Left hindlimb (tissue), 1 donor: Measurements from ENCODE around the gene LRGUK.

ENCODE experiments used
- DNase-seq: peaks from one replicate; pipeline ENCODE4 v3.0.0-alpha.2; 2018

LRGUK gene

GRCh38 chr7:134126596-134126965, 559 bp upstream of the LRGUK start:
- no peak for DNase-seq

GRCh38 chr7:134128829-134129228, 1.7 kb downstream of the LRGUK start:
- DNase-seq, result no peak

- DNase-seq, result no peak
Observed at GRCh38 chr7:134129856-134130523, 2.9 kb downstream of the LRGUK start.

GRCh38 chr7:134134004-134134403, 6.9 kb downstream of the LRGUK start:
- DNase-seq, result no peak

- DNase-seq, result peak; percentile 71
Observed at GRCh38 chr7:134140889-134141867, 14.0 kb downstream of the LRGUK start.

- no peak for DNase-seq
Observed at GRCh38 chr7:134141868-134142264, 14.7 kb downstream of the LRGUK start.

- no peak for DNase-seq
Observed at GRCh38 chr7:134153493-134154136, 26.5 kb downstream of the LRGUK start.

GRCh38 chr7:134154581-134155130, 27.5 kb downstream of the LRGUK start:
- no peak for DNase-seq

- DNase-seq, result no peak
Observed at GRCh38 chr7:134155206-134155605, 28.1 kb downstream of the LRGUK start.

GRCh38 chr7:134155871-134156270, 28.7 kb downstream of the LRGUK start:
- no peak for DNase-seq

GRCh38 chr7:134165252-134165651, 38.1 kb downstream of the LRGUK start:
- DNase-seq, result no peak

- DNase-seq, result no peak
Observed at GRCh38 chr7:134167250-134167649, 40.1 kb downstream of the LRGUK start.

GRCh38 chr7:134167841-134168240, 40.7 kb downstream of the LRGUK start:
- no peak for DNase-seq

GRCh38 chr7:134174795-134175261, 47.7 kb downstream of the LRGUK start:
- no peak for DNase-seq

GRCh38 chr7:134175334-134176036, 48.3 kb downstream of the LRGUK start:
- DNase-seq, result no peak

GRCh38 chr7:134176037-134176350, 48.9 kb downstream of the LRGUK start:
- DNase-seq, result no peak

- no peak for DNase-seq
Observed at GRCh38 chr7:134179036-134180011, 52.2 kb downstream of the LRGUK start.

GRCh38 chr7:134180376-134180775, 53.2 kb downstream of the LRGUK start:
- no peak for DNase-seq

- DNase-seq, result no peak
Observed at GRCh38 chr7:134182078-134182477, 54.9 kb downstream of the LRGUK start.

- DNase-seq, result no peak
Observed at GRCh38 chr7:134184767-134185166, 57.6 kb downstream of the LRGUK start.

GRCh38 chr7:134186027-134186426, 58.9 kb downstream of the LRGUK start:
- DNase-seq, result no peak
